HCT116 (cell line): ENCODE results near the gene TMEFF2. TPM values are rescaled to one million over a fixed set of nuclear protein-coding genes. Genes with fewer than 3 reads are reported as not detected.

Source experiments
- ATAC-seq: fragments of 200-7000 bp; cut with Tn5 transposase; 2 replicates; pipeline ENCODE4 v1.9.1; 2020; ENCODE audit warnings: mild to moderate bottlenecking, moderate library complexity
- BruUV-seq: library from RNA; stranded (reverse); fragments of 400-500 nt; replicated peaks from 2 replicates; lab custom pipeline; 2021; lab: Mats Ljungman, UMichigan
- CTCF ChIA-PET: fragments of 300-600 bp; sonication (Branson Sonifier 250); formaldehyde crosslinking; loops from one replicate; lab custom pipeline; 2021; ENCODE audit warnings: antibody characterized with exemption; lab: Charles Lee
- POLR2A ChIA-PET: fragments of 300-600, 350-600 bp; sonication (Branson Sonifier 250); formaldehyde crosslinking; loops from one replicate; lab custom pipeline; 2021; ENCODE audit warnings: antibody characterized with exemption; lab: Charles Lee
- RAD21 ChIA-PET, 2 experiments: fragments of 300-600 bp; sonication (Branson Sonifier 250); formaldehyde crosslinking; loops; one replicate each; lab custom pipeline; 2023; ENCODE audit warnings: low total read pairs in 2 of 2; ENCODE audit not compliant: uncharacterized antibody in 2 of 2, unreplicated experiment in 2 of 2, low non-redundant PET in 1 of 2; lab: Charles Lee
- DNase-seq: peaks from one replicate; pipeline ENCODE4 v3.0.0-alpha.2; 2010; ENCODE audit warnings: low read depth, low spot score
- H2AFZ ChIP-seq: fragments of 200-600 bp; shearing (Covaris generic), sonication (generic); 2 replicates; pipeline ENCODE4 v1.6.1; 2017; ENCODE audit warnings: low read depth, mixed run types, mixed read lengths, antibody characterized with exemption, low read length; ENCODE audit not compliant: poor library complexity, severe bottlenecking
- H3K27ac ChIP-seq: 2 replicates; pipeline ENCODE4 v1.5.1; 2012; ENCODE audit warnings: low read depth, low read length
- H3K27me3 ChIP-seq: fragments of 200-600 bp; sonication (generic); 2 replicates; pipeline ENCODE4 v1.6.1; 2016; ENCODE audit warnings: mixed run types, low read length, mixed read lengths; ENCODE audit not compliant: insufficient read depth
- H3K36me3 ChIP-seq, 2 experiments: fragments of 200-500 bp in 1 of 2; fragments of 200-600 bp in 1 of 2; sonication (Bioruptor generic) in 1 of 2; sonication (generic) in 1 of 2; 2 replicates each; pipeline versions ENCODE4 v1.5.1 to v1.6.1; 2014 to 2016; ENCODE audit warnings: low read length in 2 of 2, inconsistent platforms in 1 of 2, mixed read lengths in 1 of 2, mixed run types in 1 of 2; ENCODE audit not compliant: insufficient read depth in 2 of 2, control insufficient read depth in 1 of 2
- H3K4me1 ChIP-seq, 2 experiments: fragments of 200-600 bp in 1 of 2; sonication (generic) in 1 of 2; 2 replicates each; pipeline versions ENCODE4 v1.5.1 to v1.6.1; 2012 to 2017; ENCODE audit warnings: low read length in 2 of 2, inconsistent platforms in 1 of 2, mild to moderate bottlenecking in 1 of 2, mixed read lengths in 1 of 2, mixed run types in 1 of 2, moderate library complexity in 1 of 2; ENCODE audit not compliant: insufficient read depth in 2 of 2, control insufficient read depth in 1 of 2
- H3K4me2 ChIP-seq: fragments of 200-600 bp; sonication (generic); 2 replicates; pipeline ENCODE4 v1.6.1; 2017; ENCODE audit warnings: mixed run types, low read length, mixed read lengths
- H3K4me3 ChIP-seq, 2 experiments: fragments of 200-600 bp in 1 of 2; sonication (generic) in 1 of 2; replicated peaks in 1 of 2; 2 replicates each; pipeline ENCODE4 v1.5.1; 2011 to 2016; ENCODE audit warnings: low read length in 2 of 2, control low read depth in 1 of 2, low read depth in 1 of 2, mild to moderate bottlenecking in 1 of 2, mixed read lengths in 1 of 2, mixed run types in 1 of 2
- H3K79me2 ChIP-seq: fragments of 200-600 bp; sonication (generic); 2 replicates; pipeline ENCODE4 v1.6.1; 2017; ENCODE audit warnings: mild to moderate bottlenecking, mixed run types, low read length, moderate library complexity, mixed read lengths; ENCODE audit not compliant: insufficient read depth
- H3K9ac ChIP-seq: fragments of 200-600 bp; sonication (generic); 2 replicates; pipeline ENCODE4 v1.6.1; 2016; ENCODE audit warnings: low read length, mixed read lengths
- H3K9me2 ChIP-seq: fragments of 200-600 bp; sonication (generic), shearing (Covaris generic); 2 replicates; pipeline ENCODE4 v1.6.1; 2017; ENCODE audit warnings: mixed run types, mild to moderate bottlenecking, moderate library complexity; ENCODE audit not compliant: insufficient read depth
- H3K9me3 ChIP-seq, 2 experiments: fragments of 200-500 bp in 1 of 2; fragments of 200-600 bp in 1 of 2; sonication (Bioruptor generic) in 1 of 2; sonication (generic) in 1 of 2; 2 replicates each; pipeline ENCODE4 v1.6.1; 2014 to 2017; ENCODE audit warnings: low read length in 2 of 2, mixed read lengths in 2 of 2, inconsistent platforms in 1 of 2, low read depth in 1 of 2, mild to moderate bottlenecking in 1 of 2, mixed run types in 1 of 2, moderate library complexity in 1 of 2; ENCODE audit not compliant: control insufficient read depth in 1 of 2, insufficient read depth in 1 of 2
- H4K20me1 ChIP-seq: fragments of 200-600 bp; sonication (generic), shearing (Covaris generic); 2 replicates; pipeline ENCODE4 v1.6.1; 2017; ENCODE audit warnings: mixed run types, mild to moderate bottlenecking, moderate library complexity; ENCODE audit not compliant: insufficient read depth
- CBX3 ChIP-seq: IDR thresholded peaks from 2 replicates; pipeline ENCODE4 v1.6.1; 2012; ENCODE audit warnings: low read depth
- ELF1 ChIP-seq: IDR thresholded peaks from 2 replicates; pipeline ENCODE4 v1.6.1; 2012; ENCODE audit warnings: low read depth, borderline replicate concordance
- EZH2 ChIP-seq: fragments of 200-600 bp; sonication (generic); IDR thresholded peaks from 2 replicates; pipeline ENCODE4 v1.6.1; 2017; ENCODE audit warnings: antibody characterized with exemption, mixed run types
- EZH2phosphoT487 ChIP-seq: fragments of 200-600 bp; IDR thresholded peaks from 2 replicates; pipeline ENCODE4 v1.6.1; 2018; ENCODE audit warnings: antibody characterized with exemption, borderline replicate concordance
- FOSL1 ChIP-seq: IDR thresholded peaks from 2 replicates; pipeline ENCODE4 v1.6.1; 2012; ENCODE audit warnings: low read depth
- TCF7L2 ChIP-seq: IDR thresholded peaks from 2 replicates; pipeline ENCODE4 v1.7.0; 2011; ENCODE audit warnings: borderline replicate concordance, inconsistent platforms; ENCODE audit not compliant: insufficient read depth, insufficient read length; ENCODE audit errors: extremely low read depth
- ZFX ChIP-seq: fragments of 450-650 bp; IDR thresholded peaks from 2 replicates; pipeline ENCODE4 v1.6.1; 2017
- ZNF274 ChIP-seq: fragments of 200-500 bp; sonication (Bioruptor generic); IDR thresholded peaks from 2 replicates; pipeline ENCODE4 v1.6.1; 2014; ENCODE audit warnings: mild to moderate bottlenecking, low read depth, low read length, inconsistent platforms
- intact Hi-C: fragments of 100-400 bp; cut with micrococcal nuclease; formaldehyde crosslinking; loops from 2 replicates; pipeline ENCODE4 v1.10.0; 2022
- total RNA-seq: library from RNA; stranded (reverse); gene quantifications from one replicate; pipeline ENCODE4 v1.2.1, GENCODE V29; 2021; ENCODE audit not compliant: unreplicated experiment
- TF ChIP-seq, protein P1 (sequence below), 3 experiments: fragments of 200-600 bp in 1 of 3; sonication (generic) in 1 of 3; IDR thresholded peaks in 2 of 3; conservative IDR thresholded peaks in 1 of 3; 2 replicates each; pipeline ENCODE4 v1.5.1; 2012 to 2017; ENCODE audit warnings: low read depth in 2 of 3, low read length in 2 of 3, antibody characterized with exemption in 1 of 3, borderline replicate concordance in 1 of 3, control low read depth in 1 of 3, mild to moderate bottlenecking in 1 of 3, mixed read lengths in 1 of 3, mixed run types in 1 of 3, moderate library complexity in 1 of 3; ENCODE audit not compliant: insufficient read depth in 1 of 3

TMEFF2 gene
- total RNA-seq, 1 experiment from 2014 or later = not detected

DNA sequence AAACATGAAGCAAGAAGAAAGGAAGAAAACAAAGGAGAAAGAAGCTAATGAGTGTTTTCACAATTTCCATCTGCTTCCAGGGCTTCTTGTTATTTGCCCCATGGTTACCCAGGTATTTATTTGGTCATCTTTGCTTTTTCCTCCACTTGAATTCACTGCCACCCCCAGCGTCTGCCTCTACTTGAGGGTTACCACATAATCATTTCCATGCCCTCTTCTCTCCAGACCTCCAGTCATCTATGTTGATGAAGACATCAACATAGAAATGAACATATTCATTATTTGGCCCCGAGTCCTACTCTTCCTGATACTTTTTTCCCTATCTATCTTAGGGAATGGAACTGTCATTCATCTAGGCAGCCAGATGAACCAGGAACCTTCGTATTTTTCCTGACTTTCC lies 214.2 kb downstream of the TMEFF2 start (continued):
- TF ChIP-seq EZH2 (no peak), CBX3 (no peak), ELF1 (no peak), ZFX (no peak)

DNA sequence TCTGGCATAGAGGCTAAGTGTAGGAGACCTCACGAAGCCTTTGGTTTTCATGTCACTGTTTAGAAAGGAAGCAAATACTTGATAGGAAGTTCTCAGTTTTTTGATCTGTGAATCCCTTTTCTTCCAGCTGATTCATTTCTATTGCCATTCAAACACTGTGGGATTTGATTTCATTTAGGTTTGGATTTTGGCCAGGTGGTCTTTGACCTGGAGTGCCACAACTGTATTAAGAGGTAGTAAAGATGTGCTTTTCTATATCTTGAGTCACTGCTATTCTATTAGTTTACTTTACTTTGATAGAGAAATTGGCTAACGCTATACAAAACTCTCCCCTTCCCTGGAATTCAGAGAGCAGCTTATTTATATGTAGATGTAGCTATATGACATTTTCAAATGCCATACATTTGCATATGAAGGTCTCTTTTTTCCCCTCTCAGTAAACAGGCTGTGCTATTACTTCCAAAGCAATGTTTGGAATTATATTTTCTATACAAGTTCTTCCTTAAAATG lies 215.5 kb downstream of the TMEFF2 start:
- no peak for TF ChIP-seq FOSL1
- TF ChIP-seq ZNF274 = no peak
- no peak for TF ChIP-seq EZH2phosphoT487
- TF ChIP-seq, protein P1, sequence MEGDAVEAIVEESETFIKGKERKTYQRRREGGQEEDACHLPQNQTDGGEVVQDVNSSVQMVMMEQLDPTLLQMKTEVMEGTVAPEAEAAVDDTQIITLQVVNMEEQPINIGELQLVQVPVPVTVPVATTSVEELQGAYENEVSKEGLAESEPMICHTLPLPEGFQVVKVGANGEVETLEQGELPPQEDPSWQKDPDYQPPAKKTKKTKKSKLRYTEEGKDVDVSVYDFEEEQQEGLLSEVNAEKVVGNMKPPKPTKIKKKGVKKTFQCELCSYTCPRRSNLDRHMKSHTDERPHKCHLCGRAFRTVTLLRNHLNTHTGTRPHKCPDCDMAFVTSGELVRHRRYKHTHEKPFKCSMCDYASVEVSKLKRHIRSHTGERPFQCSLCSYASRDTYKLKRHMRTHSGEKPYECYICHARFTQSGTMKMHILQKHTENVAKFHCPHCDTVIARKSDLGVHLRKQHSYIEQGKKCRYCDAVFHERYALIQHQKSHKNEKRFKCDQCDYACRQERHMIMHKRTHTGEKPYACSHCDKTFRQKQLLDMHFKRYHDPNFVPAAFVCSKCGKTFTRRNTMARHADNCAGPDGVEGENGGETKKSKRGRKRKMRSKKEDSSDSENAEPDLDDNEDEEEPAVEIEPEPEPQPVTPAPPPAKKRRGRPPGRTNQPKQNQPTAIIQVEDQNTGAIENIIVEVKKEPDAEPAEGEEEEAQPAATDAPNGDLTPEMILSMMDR (IDR thresholded peaks at IDR 0.05 in 2 of 3, conservative IDR thresholded peaks at IDR 0.05 in 1 of 3; ENCODE audit: borderline replicate concordance in 1 of 3, insufficient read depth in 1 of 3, low read depth in 2 of 3, low read length in 2 of 3) = no peak
- no peak for TF ChIP-seq EZH2
- no peak for TF ChIP-seq TCF7L2
- TF ChIP-seq CBX3 = no peak
- TF ChIP-seq, all 23 proteins: peak for 0
- ChIA-PET CTCF (no interaction called here), POLR2A (no interaction called here), RAD21 (no interaction called here)
- no peak overlapping the region for H3K4me2 ChIP-seq
- H3K27ac ChIP-seq = no peak overlapping the region
- H3K27me3 ChIP-seq = no peaks in the 10 kb centered on the region
- no peaks in the 10 kb centered on the region for H3K4me1 ChIP-seq
- intact Hi-C loops = no loop called here
- H3K9me2 ChIP-seq = no peaks in the 10 kb centered on the region
- H3K4me3 ChIP-seq = no peak overlapping the region
- no TSS peak for BruUV-seq
- no peaks in the 10 kb centered on the region for H4K20me1 ChIP-seq
- H3K79me2 ChIP-seq = no peaks in the 10 kb centered on the region
- ATAC-seq (no peak), DNase-seq (no peak)
- no peak overlapping the region for H3K9ac ChIP-seq
- no peak overlapping the region for H2AFZ ChIP-seq
- no peaks in the 10 kb centered on the region for H3K36me3 ChIP-seq
- H3K9me3 ChIP-seq = no peaks in the 10 kb centered on the region
